HepG2 (cell line): ENCODE measurements around the gene COASY. TPM values are rescaled to one million over a fixed set of nuclear protein-coding genes. Genes with fewer than 3 reads are reported as not detected.

Source experiments
- CBX1 ChIP-seq: IDR thresholded peaks from one replicate; pipeline ENCODE4 v1.6.1; 2016; ENCODE audit warnings: antibody characterized with exemption, low read depth
- FOXC1 ChIP-seq: sonication (generic); formaldehyde crosslinking; IDR thresholded peaks from 2 replicates; pipeline ENCODE4 v1.8.0; 2022; ENCODE audit warnings: mild to moderate bottlenecking, missing genetic modification reagents, borderline replicate concordance
- GFI1 ChIP-seq: sonication (generic); formaldehyde crosslinking; IDR thresholded peaks from 2 replicates; pipeline ENCODE4 v1.5.0; 2020; ENCODE audit warnings: missing genetic modification reagents, mild to moderate bottlenecking, borderline replicate concordance
- IRX3 ChIP-seq: sonication (generic); formaldehyde crosslinking; IDR thresholded peaks from 2 replicates; pipeline ENCODE4 v1.8.1; 2023; ENCODE audit warnings: mild to moderate bottlenecking, low read depth, missing genetic modification reagents, borderline replicate concordance
- KAT2B ChIP-seq: fragments of 150-350 bp; IDR thresholded peaks from 2 replicates; pipeline ENCODE4 v1.6.1; 2014; ENCODE audit warnings: low read depth, low read length, borderline replicate concordance
- KIAA2018 ChIP-seq: sonication (generic); formaldehyde crosslinking; IDR thresholded peaks from 2 replicates; pipeline ENCODE4 v1.5.0; 2020; ENCODE audit warnings: mild to moderate bottlenecking, missing genetic modification reagents, borderline replicate concordance
- NBN ChIP-seq: fragments of 450-650 bp; conservative IDR thresholded peaks from 2 replicates; pipeline ENCODE4 v1.6.1; 2017
- PCBP2 ChIP-seq: fragments of 200-400 bp; formaldehyde crosslinking; optimal IDR thresholded peaks from 2 replicates; pipeline ENCODE3; 2018; ENCODE audit warnings: low read length, low read depth; ENCODE audit not compliant: poor library complexity, severe bottlenecking
- ZNF17 ChIP-seq: sonication (generic); formaldehyde crosslinking; IDR thresholded peaks from 2 replicates; pipeline ENCODE4 v1.5.0; 2020; ENCODE audit warnings: mild to moderate bottlenecking, missing genetic modification reagents
- ZNF44 ChIP-seq: sonication (generic); formaldehyde crosslinking; IDR thresholded peaks from 2 replicates; pipeline ENCODE4 v1.5.1; 2020; ENCODE audit warnings: mild to moderate bottlenecking, missing genetic modification reagents
- ZNF446 ChIP-seq: sonication (generic); formaldehyde crosslinking; IDR thresholded peaks from 2 replicates; pipeline ENCODE4 v1.5.0; 2020; ENCODE audit warnings: mild to moderate bottlenecking, missing genetic modification reagents
- ZNF609 ChIP-seq: sonication (generic); formaldehyde crosslinking; IDR thresholded peaks from 2 replicates; pipeline ENCODE4 v1.4.0; 2020; ENCODE audit warnings: mild to moderate bottlenecking, missing genetic modification reagents, borderline replicate concordance
- ZSCAN30 ChIP-seq: sonication (generic); formaldehyde crosslinking; IDR thresholded peaks from 2 replicates; pipeline ENCODE4 v1.5.0; 2020; ENCODE audit warnings: mild to moderate bottlenecking, missing genetic modification reagents
- polyA plus RNA-seq, 8 experiments: library from polyadenylated mRNA; depleted of rRNA in 3 of 8; stranded (reverse) in 7 of 8; unstranded in 1 of 8; fragments of >200 nt; fragmentation: Illumina TruSeq in 4 of 8; extraction: Trizol in 4 of 8; gene quantifications; 2 replicates each; pipeline versions ENCODE4 v1.2.1 to v1.2.3, GENCODE V29; 2011 to 2016; ENCODE audit warnings: low read depth in 4 of 8, missing spikeins in 1 of 8, mixed read lengths in 1 of 8; ENCODE audit not compliant: insufficient read depth in 1 of 8
- total RNA-seq, 5 experiments: library from RNA; depleted of rRNA; stranded (reverse); fragments of >200 nt; fragmentation: Illumina TruSeq; extraction: Trizol; gene quantifications; 2 replicates each; pipeline ENCODE4 v1.2.3, GENCODE V29; 2016; ENCODE audit warnings: low read depth in 1 of 5
- TF ChIP-seq, protein P1 (sequence below): sonication (generic); formaldehyde crosslinking; IDR thresholded peaks from 2 replicates; pipeline ENCODE4 v1.5.0; 2020; ENCODE audit warnings: mild to moderate bottlenecking, missing genetic modification reagents, borderline replicate concordance
- TF ChIP-seq, protein P2 (sequence below): sonication (generic); formaldehyde crosslinking; IDR thresholded peaks from 2 replicates; pipeline ENCODE4 v1.8.1; 2023; ENCODE audit warnings: missing genetic modification reagents, mild to moderate bottlenecking, borderline replicate concordance

COASY gene
- total and polyA plus RNA-seq, 2 of the 13 experiments (the other 11 are each of a cell fraction or from before 2014, with no cell fraction given), result 90.7 to 125 TPM

DNA sequence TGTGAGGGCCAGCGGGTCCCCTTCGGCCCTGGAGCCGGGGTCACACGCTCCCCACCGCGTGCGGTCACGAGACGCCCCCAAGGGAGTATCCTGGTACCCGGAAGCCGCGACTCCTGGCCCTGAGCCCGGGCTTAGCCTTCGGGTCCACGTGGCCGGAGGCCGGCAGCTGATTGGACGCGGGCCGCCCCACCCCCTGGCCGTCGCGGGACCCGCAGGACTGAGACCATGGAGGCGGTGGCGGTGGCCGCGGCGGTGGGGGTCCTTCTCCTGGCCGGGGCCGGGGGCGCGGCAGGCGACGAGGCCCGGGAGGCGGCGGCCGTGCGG lies 25.9 kb upstream of the COASY start, which contains the start of gene NAGLU (continued):
- no peak for TF ChIP-seq KIAA2018 (CRISPR knock-in tag)
- TF ChIP-seq CBX1, result peak; percentile 67
- TF ChIP-seq, protein P1, sequence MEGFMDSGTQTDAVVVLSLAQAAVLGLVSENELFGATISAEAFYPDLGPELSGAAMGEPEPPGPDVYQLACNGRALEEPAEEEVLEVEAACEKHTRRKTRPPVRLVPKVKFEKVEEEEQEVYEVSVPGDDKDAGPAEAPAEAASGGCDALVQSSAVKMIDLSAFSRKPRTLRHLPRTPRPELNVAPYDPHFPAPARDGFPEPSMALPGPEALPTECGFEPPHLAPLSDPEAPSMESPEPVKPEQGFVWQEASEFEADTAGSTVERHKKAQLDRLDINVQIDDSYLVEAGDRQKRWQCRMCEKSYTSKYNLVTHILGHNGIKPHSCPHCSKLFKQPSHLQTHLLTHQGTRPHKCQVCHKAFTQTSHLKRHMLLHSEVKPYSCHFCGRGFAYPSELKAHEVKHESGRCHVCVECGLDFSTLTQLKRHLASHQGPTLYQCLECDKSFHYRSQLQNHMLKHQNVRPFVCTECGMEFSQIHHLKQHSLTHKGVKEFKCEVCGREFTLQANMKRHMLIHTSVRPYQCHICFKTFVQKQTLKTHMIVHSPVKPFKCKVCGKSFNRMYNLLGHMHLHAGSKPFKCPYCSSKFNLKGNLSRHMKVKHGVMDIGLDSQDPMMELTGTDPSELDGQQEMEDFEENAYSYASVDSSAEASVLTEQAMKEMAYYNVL (CRISPR knock-in tag), result no peak
- TF ChIP-seq ZNF446 (CRISPR knock-in tag), result no peak
- no peak for TF ChIP-seq ZNF44 (CRISPR knock-in tag)
- TF ChIP-seq PCBP2, result no peak
- no peak for TF ChIP-seq GFI1 (CRISPR knock-in tag)
- no peak for TF ChIP-seq KAT2B
- TF ChIP-seq FOXC1 (CRISPR knock-in tag), result 0 out of 2 replicates have a peak, but pooled peaks have one; percentile 56
- no peak for TF ChIP-seq ZNF609
- no peak for TF ChIP-seq NBN
- TF ChIP-seq, protein P2, sequence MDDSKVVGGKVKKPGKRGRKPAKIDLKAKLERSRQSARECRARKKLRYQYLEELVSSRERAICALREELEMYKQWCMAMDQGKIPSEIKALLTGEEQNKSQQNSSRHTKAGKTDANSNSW (CRISPR knock-in tag), result no peak
- no peak for TF ChIP-seq ZNF17
- no peak for TF ChIP-seq ZSCAN30
- TF ChIP-seq IRX3, result no peak
